SK-N-SH (cell line): ENCODE results near the gene BTBD7. TPM values are rescaled to one million over a fixed set of nuclear protein-coding genes. Genes with fewer than 3 reads are reported as not detected.

Experiments
- CTCF ChIA-PET: fragments of 300-600, 350-600 bp; formaldehyde crosslinking; extraction: SDS; loops from one replicate; lab custom pipeline; 2021; lab: Yijun Ruan, JAX
- POLR2A ChIA-PET: fragments of 350-600 bp; sonication (Branson Sonifier 250); formaldehyde crosslinking; extraction: SDS; loops from one replicate; lab custom pipeline; 2020; ENCODE audit warnings: antibody characterized with exemption, inconsistent platforms; lab: Yijun Ruan, JAX
- DNase-seq: peaks from one replicate; pipeline ENCODE4 v3.0.0; 2012
- H2AFZ ChIP-seq: fragments of 200-600 bp; sonication (generic); 2 replicates; pipeline ENCODE4 v1.8.1; 2016; ENCODE audit warnings: antibody characterized with exemption, mild to moderate bottlenecking, low read depth
- H3F3A ChIP-seq: fragments of 200-600 bp; sonication (generic); replicated peaks from 2 replicates; pipeline ENCODE3; 2016; ENCODE audit warnings: antibody characterized with exemption, mild to moderate bottlenecking; ENCODE audit not compliant: insufficient read depth
- H3K27ac ChIP-seq, 2 experiments: fragments of 200-500 bp in 1 of 2; fragments of 200-600 bp in 1 of 2; sonication (Bioruptor generic) in 1 of 2; sonication (generic), shearing (Covaris generic) in 1 of 2; 2 replicates each; pipeline versions ENCODE4 v1.5.1 to v1.6.1; 2014 to 2016; ENCODE audit warnings: low read depth in 2 of 2, inconsistent platforms in 1 of 2, low read length in 1 of 2, mild to moderate bottlenecking in 1 of 2, mixed read lengths in 1 of 2
- H3K27me3 ChIP-seq: fragments of 200-600 bp; sonication (generic), shearing (Covaris generic); 2 replicates; pipeline ENCODE4 v1.6.1; 2016; ENCODE audit warnings: mixed run types; ENCODE audit not compliant: insufficient read depth
- H3K36me3 ChIP-seq, 2 experiments: fragments of 200-500 bp in 1 of 2; fragments of 200-600 bp in 1 of 2; sonication (Bioruptor generic) in 1 of 2; sonication (generic) in 1 of 2; replicated peaks in 1 of 2; 2 replicates each; pipeline versions ENCODE3 to v1.5.1; 2014 to 2016; ENCODE audit warnings: low read length in 1 of 2, mild to moderate bottlenecking in 1 of 2; ENCODE audit not compliant: insufficient read depth in 2 of 2, control insufficient read depth in 1 of 2
- H3K4me1 ChIP-seq, 2 experiments: fragments of 200-500 bp in 1 of 2; fragments of 200-600 bp in 1 of 2; sonication (Bioruptor generic) in 1 of 2; sonication (generic), shearing (Covaris generic) in 1 of 2; 2 replicates each; pipeline versions ENCODE4 v1.5.1 to v1.6.1; 2014 to 2016; ENCODE audit warnings: low read depth in 1 of 2, low read length in 1 of 2, mixed run types in 1 of 2; ENCODE audit not compliant: insufficient read depth in 2 of 2, control insufficient read depth in 1 of 2
- H3K4me2 ChIP-seq: fragments of 200-600 bp; sonication (generic), shearing (Covaris generic); 2 replicates; pipeline ENCODE4 v1.6.1; 2017; ENCODE audit warnings: mixed run types
- H3K4me3 ChIP-seq, 2 experiments: fragments of 200-500 bp in 1 of 2; fragments of 200-600 bp in 1 of 2; sonication (Bioruptor generic) in 1 of 2; sonication (generic), shearing (Covaris generic) in 1 of 2; 2 replicates each; pipeline versions ENCODE4 v1.5.1 to v1.8.1; 2014 to 2016; ENCODE audit warnings: low read depth in 2 of 2, inconsistent platforms in 1 of 2, low read length in 1 of 2, mild to moderate bottlenecking in 1 of 2, mixed read lengths in 1 of 2, moderate library complexity in 1 of 2
- H3K79me2 ChIP-seq: fragments of 200-600 bp; sonication (generic); 2 replicates; pipeline ENCODE4 v1.8.1; 2017; ENCODE audit warnings: mild to moderate bottlenecking; ENCODE audit not compliant: insufficient read depth
- H3K9ac ChIP-seq: fragments of 200-600 bp; sonication (generic); 2 replicates; pipeline ENCODE4 v1.6.1; 2017; ENCODE audit warnings: mixed run types
- H3K9me2 ChIP-seq: fragments of 200-600 bp; sonication (generic); 2 replicates; pipeline ENCODE4 v1.6.1; 2017; ENCODE audit warnings: mixed run types
- H3K9me3 ChIP-seq: fragments of 200-600 bp; sonication (generic); 2 replicates; pipeline ENCODE4 v1.6.1; 2017; ENCODE audit warnings: mixed run types, mild to moderate bottlenecking, moderate library complexity
- H4K20me1 ChIP-seq: fragments of 200-600 bp; sonication (generic); 2 replicates; pipeline ENCODE4 v1.6.1; 2017; ENCODE audit warnings: mild to moderate bottlenecking, mixed run types; ENCODE audit not compliant: insufficient read depth
- CTCF ChIP-seq: fragments of 200-600 bp; sonication (generic); IDR thresholded peaks from 2 replicates; pipeline ENCODE4 v1.6.1; 2017; ENCODE audit warnings: antibody characterized with exemption, mild to moderate bottlenecking, moderate library complexity
- FOSL2 ChIP-seq: IDR thresholded peaks from 2 replicates; pipeline ENCODE4 v1.4.0; 2012; ENCODE audit warnings: low read depth, mild to moderate bottlenecking, moderate library complexity, borderline replicate concordance
- JUND ChIP-seq: IDR thresholded peaks from 2 replicates; pipeline ENCODE4 v1.4.0; 2012
- MAX ChIP-seq: IDR thresholded peaks from 2 replicates; pipeline ENCODE4 v1.4.0; 2012; ENCODE audit warnings: low read depth
- MEF2A ChIP-seq: IDR thresholded peaks from 2 replicates; pipeline ENCODE4 v1.4.0; 2012; ENCODE audit warnings: low read depth, borderline replicate concordance
- REST ChIP-seq: IDR thresholded peaks from 2 replicates; pipeline ENCODE4 v1.6.1; 2012; ENCODE audit warnings: mild to moderate bottlenecking, low read depth, low read length, moderate library complexity
- SMC3 ChIP-seq: IDR thresholded peaks from 2 replicates; pipeline ENCODE4 v1.6.1; 2012; ENCODE audit warnings: low read depth, low read length, improper control_type of control experiment
- TCF12 ChIP-seq: IDR thresholded peaks from 2 replicates; pipeline ENCODE4 v1.4.0; 2012
- YY1 ChIP-seq: IDR thresholded peaks from 2 replicates; pipeline ENCODE4 v1.4.0; 2012; ENCODE audit warnings: low read depth, mild to moderate bottlenecking
- WGBS: methylation state at CpG from one replicate; pipeline ENCODE4 v1.1.6; 2017; ENCODE audit warnings: low lambda C conversion rate; 5-methylcytosine and 5-hydroxymethylcytosine counted together
- polyA plus RNA-seq, 3 experiments: library from polyadenylated mRNA; depleted of rRNA; stranded (reverse); fragments of >200 nt; gene quantifications; 2 replicates each; pipeline ENCODE4 v1.2.3, GENCODE V29; 2012

Gene BTBD7
- polyA plus RNA-seq, 1 of the 3 experiments (the other 2 are of a cell fraction) = 8.6 TPM

- ChIA-PET CTCF (interaction anchor here (0.8 to 2.5 kb wide), 3 partner anchors 10 to 70 kb away, joined by 3 to 7 read pairs (median 3); no protein-coding TSS in a partner anchor), POLR2A (no interaction called here)
- Histone ChIP-seq H3K36me3 (peaks cover 24 to 32% of the 10 kb centered on the region in 2 experiments), H4K20me1 (no peaks in the 10 kb centered on the region), H3K9ac (no peak overlapping the region), H3K4me3 (no peak overlapping the region), H3K79me2 (no peaks in the 10 kb centered on the region), H3K9me2 (no peaks in the 10 kb centered on the region), H3F3A (peaks cover 3% of the 10 kb centered on the region), H3K27me3 (no peaks in the 10 kb centered on the region), H3K27ac (peak overlapping the region in 1 of 2 experiments; percentile 20; a peak in 1 of 4 replicates), H3K4me2 (no peak overlapping the region), H2AFZ (no peak overlapping the region), H3K4me1 (no peaks in the 10 kb centered on the region; a peak in 1 of 4 replicates), H3K9me3 (no peaks in the 10 kb centered on the region)
- DNase-seq = no peak
- TF ChIP-seq SMC3 (no peak), FOSL2 (peak; percentile 72; the same call in 1 of the 2 replicates), JUND (peak; percentile 68)
- WGBS = 75% methylated on average over 25 of the region's 25 CpGs
Measured at GRCh38 chr14:93239869-93240677, 92.8 kb downstream of the BTBD7 start.

DNA sequence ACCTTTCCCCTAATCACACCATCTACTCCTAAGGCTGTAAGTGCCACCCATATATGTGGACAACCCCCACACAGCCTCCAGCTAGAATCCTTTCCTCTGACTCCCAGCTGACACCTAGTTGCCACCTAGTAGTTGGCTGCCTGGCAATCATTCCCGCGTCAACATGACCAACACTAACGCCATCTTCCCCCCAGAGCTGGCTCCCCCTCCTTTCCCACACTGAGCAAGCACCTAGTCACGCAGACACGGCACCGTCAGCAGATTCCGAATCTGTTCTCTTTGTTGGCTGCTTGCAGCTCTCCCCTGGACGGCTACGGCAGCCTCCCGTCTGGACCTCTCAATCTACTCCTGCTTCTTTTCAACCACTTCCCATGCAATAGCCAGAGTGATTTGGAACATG lies 98.0 kb downstream of the BTBD7 start:
- POLR2A ChIA-PET = no interaction called here
- peak overlapping the region; percentile 76; the same call in 1 of the 2 replicates for H2AFZ ChIP-seq

More for the DNA sequence above, 98.0 kb downstream of the BTBD7 start:
- Histone ChIP-seq H3F3A (peaks cover 3% of the 10 kb centered on the region), H3K36me3 (peaks cover 0 to 4% of the 10 kb centered on the region in 2 experiments), H3K27ac (no peak overlapping the region), H3K79me2 (no peaks in the 10 kb centered on the region), H3K27me3 (no peaks in the 10 kb centered on the region), H3K9me2 (no peaks in the 10 kb centered on the region), H3K4me2 (peak overlapping the region; percentile 32; the same call in 1 of the 2 replicates)
- TF ChIP-seq MAX (no peak), YY1 (peak; percentile 25; the same call in 1 of the 2 replicates), TCF12 (no peak), SMC3 (no peak), REST (no peak), MEF2A (no peak), CTCF (no peak)
- TF ChIP-seq, all 33 proteins: peak for 1
- Histone ChIP-seq H3K9me3 (no peaks in the 10 kb centered on the region), H3K4me1 (peaks cover 0 to 12% of the 10 kb centered on the region in 2 experiments; a peak in 1 of 4 replicates), H3K9ac (no peak overlapping the region), H3K4me3 (no peak overlapping the region), H4K20me1 (no peaks in the 10 kb centered on the region)
- DNase-seq = no peak
- 55% methylated on average over 10 of the region's 10 CpGs for WGBS
- CTCF ChIA-PET = interaction anchor here (1.1 kb wide), 1 partner anchor 16 kb away, joined by 3 read pairs; no protein-coding TSS in a partner anchor
